K562 (cell line): ENCODE measurements around the gene BCAM. TPM values are rescaled to one million over a fixed set of nuclear protein-coding genes. Genes with fewer than 3 reads are reported as not detected.

ENCODE experiments used
- ATAC-seq: fragments of 200-7000 bp; cut with Tn5 transposase; 3 replicates; pipeline ENCODE4 v1.9.1; 2020; ENCODE audit warnings: moderate library complexity
- BruUV-seq: library from RNA; stranded (reverse); fragments of 400-500 nt; replicated peaks from 2 replicates; lab custom pipeline; 2021; lab: Mats Ljungman, UMichigan
- CTCF ChIA-PET: fragments of 300-600 bp; formaldehyde crosslinking; extraction: SDS; loops from one replicate; lab custom pipeline; 2021; ENCODE audit warnings: low intra/inter-chr PET ratio; lab: Yijun Ruan, JAX
- POLR2A ChIA-PET: fragments of 300-600, 350-650 bp; sonication (Branson Sonifier 250); formaldehyde crosslinking; extraction: SDS; loops from one replicate; lab custom pipeline; 2021; ENCODE audit warnings: antibody characterized with exemption, inconsistent platforms; lab: Yijun Ruan, JAX
- DNase-seq, 4 experiments: peaks; one replicate each; pipeline versions ENCODE4 v3.0.0 to v3.0.0-alpha.2; 2011 to 2018; ENCODE audit warnings: low spot score in 3 of 4, mixed read lengths in 3 of 4; ENCODE audit errors: extremely low read depth in 1 of 4
- FAIRE-seq: peaks from 2 replicates; lab custom pipeline; 2011; peaks lifted over from hg19 to GRCh38; lab: Jason Lieb, UNC
- H2AFZ ChIP-seq: 2 replicates; pipeline ENCODE4 v1.6.0; 2011; ENCODE audit warnings: low read depth, low read length, control low read depth, inconsistent platforms
- H3K27ac ChIP-seq: fragments of 200-600 bp; 3 replicates; pipeline ENCODE4 v1.8.0; 2011; ENCODE audit warnings: low read depth, mild to moderate bottlenecking, control low read depth, inconsistent platforms, low read length, moderate library complexity, mixed read lengths; ENCODE audit errors: extremely low read depth
- H3K27me3 ChIP-seq, 2 experiments: fragments of 300-600 bp in 1 of 2; 2 replicates in 1 of 2; 3 replicates in 1 of 2; pipeline versions ENCODE4 v1.6.0 to v1.8.0; 2011; ENCODE audit warnings: inconsistent platforms in 2 of 2, low read length in 2 of 2, mild to moderate bottlenecking in 1 of 2, mixed read lengths in 1 of 2, moderate library complexity in 1 of 2; ENCODE audit not compliant: control insufficient read depth in 2 of 2, insufficient read depth in 2 of 2
- H3K36me3 ChIP-seq: fragments of 300-600 bp; 3 replicates; pipeline ENCODE4 v1.8.0; 2011; ENCODE audit warnings: mild to moderate bottlenecking, low read length, inconsistent platforms; ENCODE audit not compliant: control insufficient read depth, insufficient read depth
- H3K4me1 ChIP-seq, 2 experiments: fragments of 200-600 bp in 1 of 2; replicated peaks in 1 of 2; 2 replicates in 1 of 2; 3 replicates in 1 of 2; pipeline versions ENCODE4 v1.5.1 to v1.8.0; 2011; ENCODE audit warnings: inconsistent platforms in 2 of 2, low read length in 2 of 2, mild to moderate bottlenecking in 1 of 2, mixed read lengths in 1 of 2, moderate library complexity in 1 of 2; ENCODE audit not compliant: control insufficient read depth in 2 of 2, insufficient read depth in 2 of 2
- H3K4me2 ChIP-seq: 2 replicates; pipeline ENCODE4 v1.6.1; 2011; ENCODE audit warnings: low read length, control low read depth, inconsistent platforms, mixed read lengths; ENCODE audit not compliant: insufficient read depth
- H3K4me3 ChIP-seq: fragments of 200-600 bp; sonication (generic), shearing (Covaris generic); 2 replicates; pipeline ENCODE4 v1.5.1; 2016; ENCODE audit warnings: control low read depth, inconsistent platforms
- H3K79me2 ChIP-seq: fragments of 200-600 bp; 3 replicates; pipeline ENCODE4 v1.8.0; 2011; ENCODE audit warnings: low read length, inconsistent platforms; ENCODE audit not compliant: control insufficient read depth, insufficient read depth
- H3K9ac ChIP-seq, 2 experiments: 2 replicates each; pipeline versions ENCODE4 v1.6.0 to v1.6.1; 2011; ENCODE audit warnings: low read depth in 2 of 2, low read length in 2 of 2, control low read depth in 1 of 2, inconsistent platforms in 1 of 2, mild to moderate bottlenecking in 1 of 2, mixed read lengths in 1 of 2; ENCODE audit not compliant: insufficient read depth in 1 of 2
- H3K9me1 ChIP-seq: one replicate; pipeline ENCODE4 v1.6.0; 2011; ENCODE audit warnings: inconsistent platforms, mild to moderate bottlenecking, low read length, moderate library complexity; ENCODE audit not compliant: control insufficient read depth, insufficient read depth
- H3K9me3 ChIP-seq: replicated peaks from 2 replicates; pipeline ENCODE4 v1.5.1; 2011; ENCODE audit warnings: low read depth, low read length, inconsistent platforms; ENCODE audit not compliant: control insufficient read depth, insufficient read depth
- H4K20me1 ChIP-seq: replicated peaks from 2 replicates; pipeline ENCODE4 v1.6.1; 2011; ENCODE audit warnings: low read length, inconsistent platforms, mixed read lengths; ENCODE audit not compliant: control insufficient read depth, insufficient read depth
- C11orf30 ChIP-seq: fragments of 450-650 bp; IDR thresholded peaks from 2 replicates; pipeline ENCODE4 v1.6.1; 2016; ENCODE audit warnings: low read depth, mild to moderate bottlenecking
- EGR1 ChIP-seq: fragments of 450-650 bp; conservative IDR thresholded peaks from 2 replicates; pipeline ENCODE4 v1.6.1; 2017; ENCODE audit warnings: mild to moderate bottlenecking
- ETV6 ChIP-seq, 3 experiments: fragments of 150-350 bp in 1 of 3; sonication (generic) in 1 of 3; formaldehyde crosslinking in 1 of 3; IDR thresholded peaks; 2 replicates each; pipeline versions ENCODE4 v1.6.1 to v1.8.0; 2014 to 2022; ENCODE audit warnings: borderline replicate concordance in 2 of 3, low read depth in 2 of 3, antibody characterized with exemption in 1 of 3, low read length in 1 of 3, mild to moderate bottlenecking in 1 of 3, missing genetic modification reagents in 1 of 3
- PRDM10 ChIP-seq: fragments of 450-650 bp; IDR thresholded peaks from 2 replicates; pipeline ENCODE4 v1.6.1; 2018; ENCODE audit not compliant: partially characterized antibody
- WGBS: fragments of 100-300 bp; shearing (Covaris generic); methylation state at CpG from one replicate; pipeline ENCODE4 v1.1.6; 2016; ENCODE audit warnings: low coverage, mixed read lengths; ENCODE audit not compliant: insufficient coverage; ENCODE audit errors: missing lambda C conversion rate; 5-methylcytosine and 5-hydroxymethylcytosine counted together
- in situ Hi-C: fragments of 300-500 bp; cut with MboI; formaldehyde crosslinking; loops from 4 replicates; pipeline ENCODE4 v1.15.0; 2018; ENCODE audit warnings: inconsistent platforms, mixed read lengths
- intact Hi-C: fragments of 100-400 bp; cut with micrococcal nuclease; formaldehyde crosslinking; loops from 2 replicates; pipeline ENCODE4 v1.14.2; 2022
- polyA plus RNA-seq, 8 experiments: library from polyadenylated mRNA; depleted of rRNA in 4 of 8; stranded (reverse) in 5 of 8; unstranded in 3 of 8; fragments of >200 nt; fragmentation: Nextera tagmentation in 2 of 8; fragmentation: Illumina TruSeq in 1 of 8; extraction: Ambion mirVana in 2 of 8; extraction: Trizol in 1 of 8; gene quantifications; 2 replicates each; pipeline versions ENCODE4 v1.2.1 to v1.2.3, GENCODE V29; 2011 to 2014; ENCODE audit warnings: inconsistent platforms in 1 of 8, missing spikeins in 1 of 8
- total RNA-seq, 7 experiments: library from RNA; depleted of rRNA in 6 of 7; stranded (reverse); fragments of >200 nt in 6 of 7; fragmentation: Illumina TruSeq in 2 of 7; extraction: Trizol in 2 of 7; gene quantifications; 2 replicates each; pipeline versions ENCODE4 v1.2.1 to v1.2.3, GENCODE V29; 2011 to 2021; ENCODE audit warnings: low replicate concordance in 1 of 7

The BCAM gene
- total and polyA plus RNA-seq, 9 of the 15 experiments (the other 6 are each of a cell fraction or from before 2014, with no cell fraction given) = 0.07 to 1.3 (median 0.33) TPM; not detected in 2

- no peaks in the 10 kb centered on the region for H3K9me3 ChIP-seq
- no peak overlapping the region for H3K4me3 ChIP-seq
- no peak for FAIRE-seq
- H3K9ac ChIP-seq = no peak overlapping the region
- H2AFZ ChIP-seq = no peak overlapping the region
- no peak for ATAC-seq
- WGBS = 52% methylated on average over 19 of the region's 23 CpGs
- H3K27ac ChIP-seq = no peak overlapping the region
- intact Hi-C loops = no loop called here
- TF ChIP-seq ETV6 (IDR thresholded peaks at IDR 0.05; ENCODE audit: borderline replicate concordance in 1 of 2, low read depth in 2 of 2, low read length in 1 of 2) (no peak), ETV6 (CRISPR knock-in tag; IDR thresholded peaks at IDR 0.05; ENCODE audit: borderline replicate concordance) (no peak), C11orf30 (no peak), EGR1 (peak; percentile 57), PRDM10 (peak; percentile 53)
- TF ChIP-seq, all 486 proteins: peak for 2
- Histone ChIP-seq H3K27me3 (no peaks in the 10 kb centered on the region), H3K4me2 (no peak overlapping the region), H3K36me3 (no peaks in the 10 kb centered on the region), H3K79me2 (no peaks in the 10 kb centered on the region), H3K4me1 (peaks cover 0 to 27% of the 10 kb centered on the region in 2 experiments; a peak in 2 of 5 replicates), H4K20me1 (no peaks in the 10 kb centered on the region), H3K9me1 (no peaks in the 10 kb centered on the region)
- no TSS peak for BruUV-seq
- no peak for DNase-seq
- CTCF ChIA-PET = interaction anchor here (0.7 kb wide), 1 partner anchor 535 kb away, joined by 4 read pairs; no protein-coding TSS in a partner anchor
- in situ Hi-C loops = loop anchor here (5.0 kb wide), 1 partner anchor 204 kb away; no protein-coding TSS in a partner anchor
- POLR2A ChIA-PET = interaction anchor here (0.7 kb wide), 1 partner anchor 19 kb away, joined by 3 read pairs; no protein-coding TSS in a partner anchor
Measured at GRCh38 chr19:44776402-44777096, 32.4 kb upstream of the BCAM start.
